Astrocyte of the hippocampus (primary cell): ENCODE results near the gene ELMO1.
A peak's percentile ranks its signal among the peaks of the same experiment; 100 is the strongest.

Experiments
- DNase-seq: peaks from one replicate; pipeline ENCODE4 v3.0.0; 2011; ENCODE audit warnings: low read depth, low spot score

The ELMO1 gene

DNA sequence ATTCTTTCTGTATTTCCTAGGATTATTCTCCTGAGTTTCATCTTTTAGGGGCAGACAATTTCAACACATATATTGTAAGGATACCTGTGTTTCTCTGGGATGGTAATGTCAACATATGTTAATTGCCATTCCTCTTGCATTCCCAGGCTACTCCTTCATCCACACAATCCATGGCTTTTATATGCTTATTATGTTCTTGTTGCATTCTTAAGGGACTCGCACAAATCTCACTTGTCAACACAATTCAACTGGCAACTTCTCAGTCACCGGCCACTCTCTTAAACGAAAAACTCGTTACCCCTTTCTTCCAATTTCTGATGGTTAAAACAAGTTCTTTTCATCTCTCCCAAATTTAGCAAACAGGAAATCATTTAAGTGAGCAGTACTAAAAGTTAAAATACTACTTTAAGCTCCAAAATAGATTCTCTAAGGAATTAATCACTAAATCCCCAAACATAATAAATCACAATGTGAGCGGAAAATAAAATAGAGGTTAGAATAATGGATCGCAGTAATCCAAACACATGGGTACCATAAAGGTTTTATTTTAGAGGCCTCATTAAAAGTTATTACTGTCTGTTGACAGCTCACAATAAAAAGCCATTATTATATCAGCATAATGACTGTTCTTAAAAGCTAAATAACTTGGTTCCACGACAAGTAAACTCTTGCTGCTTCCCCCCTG is 223.2 kb downstream of the ELMO1 start:
- DNase-seq, result no peak

DNA sequence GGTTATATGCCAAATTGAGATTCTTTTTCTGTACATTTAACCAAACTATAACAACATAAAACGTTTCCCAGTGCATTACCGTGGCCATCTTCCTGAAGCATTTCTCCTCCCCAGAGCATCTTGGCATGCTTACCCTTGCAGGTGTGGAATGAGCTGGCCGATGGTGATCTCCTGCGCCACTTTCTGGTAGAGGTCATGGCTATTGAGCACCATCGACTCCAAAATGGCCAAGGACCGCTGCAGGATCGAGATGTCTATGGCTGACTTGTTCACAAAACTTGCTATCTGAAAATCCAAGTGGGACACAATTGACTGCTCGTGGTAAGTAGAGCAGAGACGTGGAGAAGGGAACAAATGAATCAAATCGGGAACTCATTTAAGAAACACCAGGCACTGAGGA is 223.9 kb downstream of the ELMO1 start:
- DNase-seq, result no peak

DNA sequence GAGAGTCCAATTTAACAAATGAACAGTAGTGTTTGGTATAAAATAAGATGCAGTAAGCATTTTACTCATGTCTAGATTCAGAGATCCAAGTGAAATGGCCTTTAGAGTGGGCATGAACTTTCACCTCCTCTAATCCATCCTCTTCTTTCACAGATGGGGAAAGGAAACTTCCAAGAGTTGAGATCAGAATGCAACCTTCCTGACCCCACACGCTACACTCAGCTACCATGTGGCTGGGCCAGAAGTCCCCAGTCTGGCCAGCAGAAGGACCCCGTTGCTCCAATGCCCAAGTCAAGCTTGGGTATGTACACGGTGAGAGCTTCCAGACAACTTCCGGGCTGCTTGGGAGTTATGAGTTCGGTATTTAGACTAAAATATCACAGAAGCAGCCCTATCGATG is 228.0 kb downstream of the ELMO1 start:
- no peak for DNase-seq

DNA sequence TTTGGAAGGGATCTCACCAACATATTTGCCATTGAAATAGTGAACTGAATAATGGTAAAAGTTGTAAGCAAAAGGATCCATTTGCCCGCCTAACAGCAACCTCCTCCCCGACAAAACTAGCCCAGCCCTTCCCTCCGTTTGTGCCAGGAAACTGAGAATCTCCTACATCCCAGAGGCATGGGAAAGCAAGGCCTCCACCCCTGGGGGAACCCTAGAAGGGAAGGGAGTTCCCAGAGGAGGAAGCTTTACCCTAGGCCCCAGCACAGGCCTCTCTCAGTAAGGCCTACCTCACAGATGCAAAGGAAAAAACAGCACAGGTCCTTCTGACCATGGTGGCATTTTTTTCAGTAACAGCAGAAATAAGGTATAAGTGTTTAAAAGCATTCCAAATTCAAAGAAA is 229.7 kb downstream of the ELMO1 start:
- DNase-seq, result no peak

DNA sequence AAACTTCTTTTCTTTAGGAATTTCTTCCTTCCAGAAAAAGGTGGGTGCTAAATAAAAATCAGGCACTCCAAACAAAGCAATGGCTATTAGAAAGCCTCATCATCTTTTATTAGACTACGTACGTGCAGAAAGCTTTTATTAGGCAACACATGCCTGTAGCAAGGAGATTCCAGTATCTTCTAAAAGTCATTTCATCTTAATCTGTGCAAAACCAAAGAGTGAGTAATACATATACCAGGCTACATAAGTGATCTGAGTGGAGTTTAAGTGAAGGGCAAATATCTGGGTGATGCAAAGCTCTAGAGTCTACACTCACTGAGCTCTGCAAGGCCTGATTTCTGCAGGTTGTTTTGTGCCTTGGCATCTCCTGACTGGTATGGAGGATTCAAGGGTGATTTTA is 231.7 kb downstream of the ELMO1 start:
- no peak for DNase-seq

DNA sequence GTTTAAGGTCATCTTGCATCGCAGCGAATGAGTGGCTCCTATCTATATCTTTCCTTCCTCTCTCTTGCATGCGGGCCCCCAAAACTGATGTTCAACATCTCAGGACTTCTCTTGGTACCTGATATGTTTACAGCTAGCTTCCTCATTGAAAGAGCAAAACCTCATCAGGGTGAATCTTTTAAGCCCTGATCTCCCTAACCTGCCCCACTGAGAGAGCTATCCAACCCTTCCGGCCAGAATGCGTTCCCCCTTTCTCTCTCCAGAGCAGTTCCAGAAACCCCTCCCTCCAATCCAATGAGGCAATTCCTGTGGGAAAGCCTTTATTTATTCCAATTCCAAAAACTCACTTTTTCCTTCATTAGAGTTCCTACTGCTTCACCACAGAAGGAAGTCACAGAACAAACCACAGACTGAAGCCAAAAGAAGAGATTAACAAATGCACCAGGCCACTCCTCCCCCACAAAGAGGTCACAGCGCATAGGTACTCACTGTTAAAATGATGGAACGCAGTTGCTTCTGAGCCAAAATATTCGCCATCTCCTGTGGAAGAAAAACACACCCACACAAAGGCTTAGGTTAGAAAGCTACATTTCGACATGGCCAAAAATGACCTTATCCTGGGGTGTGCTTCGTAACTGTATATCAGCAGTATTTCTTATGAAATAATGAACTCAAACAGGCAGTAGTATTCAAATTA is 232.4 kb downstream of the ELMO1 start:
- DNase-seq, result peak; percentile 65

DNA sequence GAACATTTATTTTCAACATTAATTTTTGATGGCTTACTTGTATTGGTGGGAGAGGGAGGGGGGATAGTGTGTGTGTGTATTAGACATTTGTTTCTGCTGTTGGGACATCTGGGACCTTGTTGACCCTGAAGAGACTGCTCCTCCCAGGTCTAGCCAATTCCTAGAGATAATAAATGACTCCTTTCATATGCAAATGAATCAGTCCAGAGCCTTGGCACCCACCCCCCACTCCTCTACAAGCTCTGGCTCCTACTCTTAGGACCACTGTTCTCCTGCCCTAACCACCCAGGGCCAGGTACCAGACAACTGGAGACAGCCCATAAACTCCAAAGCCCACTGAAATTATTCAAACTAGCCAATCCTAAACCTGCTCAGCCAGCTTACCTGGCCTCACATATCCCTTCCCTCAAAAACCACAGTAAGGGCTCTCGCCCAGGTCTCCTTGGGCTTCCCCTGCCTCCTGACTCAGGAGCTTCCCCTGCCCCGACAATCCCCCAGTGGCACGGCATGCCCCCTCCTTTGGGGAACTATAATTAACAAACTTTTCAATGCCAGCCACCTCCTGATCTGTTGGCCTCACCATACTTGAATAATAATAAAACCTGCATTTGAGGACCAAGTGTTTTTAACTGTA is 233.3 kb downstream of the ELMO1 start:
- no peak for DNase-seq

DNA sequence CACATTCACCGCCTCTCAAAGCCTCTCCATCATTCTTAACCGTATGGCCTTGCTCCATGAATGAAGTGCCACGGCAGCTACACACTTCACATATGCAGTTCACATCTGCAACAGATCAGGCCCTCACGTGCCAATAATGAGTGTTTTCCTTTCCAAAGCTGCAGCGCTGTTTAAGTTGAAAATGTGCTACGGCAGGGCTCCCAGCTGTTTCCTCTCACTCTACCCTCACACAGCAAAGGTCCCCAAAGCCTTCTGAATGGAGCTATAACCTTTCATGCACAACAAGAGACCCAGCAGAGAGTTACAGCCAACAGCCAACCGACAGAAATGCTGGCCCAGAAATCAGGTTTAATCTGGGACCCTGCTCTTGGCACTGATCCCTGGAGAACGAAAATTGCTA is 236.1 kb downstream of the ELMO1 start:
- DNase-seq, result no peak

DNA sequence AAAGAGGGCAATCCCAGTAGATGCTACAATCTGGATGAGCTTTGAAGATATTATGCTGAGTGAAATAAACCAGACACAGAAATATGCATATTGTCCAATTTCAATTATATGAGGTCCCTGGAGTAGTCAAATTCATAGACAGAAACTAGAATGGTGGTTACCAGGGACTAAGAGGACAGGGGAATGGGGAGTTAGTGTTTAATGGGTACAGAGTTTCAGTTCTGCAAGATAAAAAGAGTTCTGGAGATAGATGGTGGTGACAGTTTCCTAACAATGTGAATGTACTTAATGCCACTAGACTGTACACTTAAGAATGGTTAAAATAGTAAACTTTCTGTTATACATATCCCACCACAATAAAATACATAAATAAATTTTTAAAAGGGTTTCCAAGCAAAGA is 236.6 kb downstream of the ELMO1 start:
- DNase-seq, result no peak

DNA sequence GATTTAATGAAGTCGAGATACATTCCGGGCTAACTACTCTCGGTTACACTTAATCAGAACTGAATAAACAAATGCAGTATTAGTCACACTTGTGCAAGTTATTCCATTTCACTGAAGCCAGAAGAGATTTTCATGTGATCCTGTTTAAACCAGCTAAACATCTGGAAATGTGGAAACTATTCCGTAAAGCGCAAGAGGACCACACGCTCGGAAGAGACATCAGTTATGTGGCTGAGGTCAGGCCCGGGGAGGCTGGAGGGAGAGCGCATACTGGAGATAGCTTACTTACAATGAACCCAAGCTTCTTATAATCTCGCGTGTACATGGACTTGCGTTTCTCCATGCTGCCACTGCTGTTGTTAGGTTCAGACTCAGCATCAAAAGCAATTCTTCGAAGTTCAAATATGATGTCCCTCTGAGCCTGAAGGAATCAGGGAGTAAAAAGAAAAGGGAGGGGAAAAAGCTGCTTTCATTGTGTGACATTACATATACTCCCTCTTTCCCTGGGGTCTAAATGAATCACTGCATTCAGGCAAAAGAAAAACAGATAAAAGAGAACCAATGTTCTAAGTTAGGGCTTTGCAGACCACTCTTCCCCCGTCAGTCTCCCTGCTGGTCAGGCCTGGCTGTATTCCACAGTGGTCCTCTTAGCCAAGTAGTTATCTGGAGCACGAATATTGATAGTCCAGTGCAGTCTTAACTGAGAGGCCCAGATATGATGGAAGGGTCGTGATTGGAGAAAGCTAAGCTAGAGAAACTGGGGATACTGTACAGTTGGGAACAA is 237.4 kb downstream of the ELMO1 start:
- peak; percentile 70 for DNase-seq

DNA sequence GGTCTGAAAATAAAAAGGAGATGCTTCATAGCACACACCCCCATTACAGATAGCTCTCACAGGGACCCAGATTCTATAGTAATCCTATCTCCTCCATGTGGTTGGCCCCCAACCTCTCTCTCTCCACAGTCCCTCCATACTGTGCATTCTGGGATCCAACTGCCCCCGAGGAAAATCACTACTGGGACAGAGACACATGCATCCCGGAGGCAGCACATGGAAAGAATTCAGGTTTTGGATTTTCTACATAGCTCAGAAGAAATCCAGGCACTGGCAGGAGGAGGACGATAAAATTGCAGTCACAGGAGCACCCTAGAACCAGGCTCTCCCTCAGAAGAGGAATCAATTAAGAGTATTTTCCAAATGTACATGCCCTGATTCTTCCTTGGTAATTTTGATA is 239.5 kb downstream of the ELMO1 start:
- no peak for DNase-seq

DNA sequence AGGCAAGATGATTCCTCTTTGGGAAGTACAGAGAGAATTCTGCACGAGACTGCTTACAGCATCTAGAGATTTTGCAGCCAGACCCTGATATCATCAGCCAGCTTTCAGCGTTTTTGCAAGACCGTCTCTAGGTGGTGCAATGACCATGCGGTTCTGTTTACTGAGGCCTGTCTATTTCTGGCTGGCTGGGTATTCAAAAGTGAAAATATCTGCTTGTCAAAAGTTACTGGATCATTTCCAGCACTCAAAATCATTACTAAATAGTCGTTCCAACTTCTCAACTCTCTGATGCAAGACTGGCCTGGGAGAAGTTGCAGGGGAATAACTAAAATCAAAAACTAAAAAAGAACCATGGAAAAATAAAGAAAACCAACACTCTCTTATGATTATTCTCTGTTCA is 240.1 kb downstream of the ELMO1 start:
- peak; percentile 77 for DNase-seq

DNA sequence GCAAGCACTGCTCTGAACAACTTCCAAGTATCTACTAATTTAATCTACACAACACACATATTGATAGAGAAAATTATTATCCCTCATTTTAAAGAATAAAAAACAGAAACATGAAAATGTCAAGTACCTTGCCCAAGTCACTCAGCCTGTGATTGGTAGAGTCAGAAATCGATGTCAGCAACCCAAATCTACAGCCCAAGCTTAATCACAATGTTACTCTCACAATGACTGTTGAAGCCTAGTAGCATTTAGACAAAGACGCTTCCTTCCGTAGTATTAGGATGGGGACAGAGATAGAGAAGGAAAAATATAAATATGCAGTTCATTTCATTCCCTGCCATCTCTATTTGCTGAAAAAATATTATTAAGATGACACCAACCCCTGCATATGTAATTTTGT is 242.5 kb downstream of the ELMO1 start:
- no peak for DNase-seq

DNA sequence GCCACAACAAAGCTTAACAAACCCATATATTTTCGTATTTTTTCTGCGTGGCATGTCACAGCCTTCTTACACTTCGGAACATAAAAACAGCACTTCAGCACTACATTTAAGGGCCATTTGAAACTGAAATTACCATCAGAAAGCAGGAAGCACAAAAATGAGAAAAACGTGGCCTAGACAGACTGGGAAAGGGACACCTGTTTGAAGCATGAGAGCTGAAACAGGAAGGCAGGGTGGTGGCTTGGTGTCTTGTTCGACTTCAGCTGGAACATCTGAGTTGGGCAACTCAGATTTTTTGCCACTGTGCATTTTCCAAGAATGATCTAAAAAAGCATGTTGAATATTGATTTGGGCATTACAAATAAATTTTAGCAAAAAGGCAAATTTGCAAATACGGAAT is 243.2 kb downstream of the ELMO1 start:
- no peak for DNase-seq

DNA sequence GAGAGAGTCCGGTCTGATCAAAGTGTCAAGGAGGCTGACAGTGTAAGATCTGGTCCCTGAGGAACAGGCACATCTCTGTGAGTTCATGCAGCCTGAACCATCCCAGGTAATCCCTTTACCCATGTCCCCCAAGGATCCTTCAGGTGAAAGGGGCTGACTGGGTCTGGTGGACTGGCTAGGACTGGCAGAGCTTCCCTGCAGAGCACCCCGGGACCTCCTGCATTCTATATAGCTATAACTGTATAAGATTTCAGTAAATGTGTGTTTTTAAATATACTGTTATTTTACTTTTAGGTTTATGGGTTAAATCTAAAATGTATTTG is 246.8 kb downstream of the ELMO1 start:
- no peak for DNase-seq

DNA sequence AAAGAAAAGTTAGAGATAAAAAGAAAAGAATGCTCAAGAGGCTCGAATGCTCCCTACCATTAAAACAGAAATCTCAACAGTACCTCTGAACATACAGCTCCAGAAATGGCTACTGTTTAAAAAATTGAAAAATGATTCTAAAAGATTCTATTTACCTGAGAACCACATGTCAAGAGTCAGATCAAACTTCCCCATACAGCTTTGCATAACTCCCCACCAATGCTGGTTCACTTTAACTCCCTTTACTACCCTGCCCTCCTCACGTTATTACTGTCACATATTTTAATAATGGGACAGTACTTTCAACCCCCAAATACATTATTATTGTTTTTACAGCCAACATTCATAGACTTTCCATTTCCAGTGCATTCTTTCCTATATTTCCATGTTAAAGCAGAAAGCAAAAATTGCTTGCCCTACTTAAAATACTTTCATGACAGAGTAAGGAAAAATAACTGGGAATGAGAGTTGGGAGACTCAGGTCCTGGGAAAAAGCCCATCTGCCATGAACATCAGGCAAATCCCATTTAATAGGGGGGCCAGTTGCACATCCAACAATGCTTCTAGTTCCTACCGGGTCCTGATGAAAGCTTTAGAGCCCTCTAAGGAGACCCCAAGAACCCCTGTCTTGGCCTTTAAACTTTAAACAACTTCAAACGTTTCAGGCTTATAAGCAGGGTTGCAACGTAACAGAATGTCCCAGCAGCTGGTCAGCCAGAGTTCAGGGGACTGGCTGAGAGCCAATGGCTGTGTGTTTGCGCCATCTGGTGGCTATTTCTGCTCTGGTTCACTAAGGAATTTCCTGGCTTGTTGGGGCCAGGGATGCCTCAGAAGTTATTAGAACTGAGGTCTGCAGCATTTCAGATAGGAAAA is 247.4 kb downstream of the ELMO1 start:
- peak; percentile 92 for DNase-seq

DNA sequence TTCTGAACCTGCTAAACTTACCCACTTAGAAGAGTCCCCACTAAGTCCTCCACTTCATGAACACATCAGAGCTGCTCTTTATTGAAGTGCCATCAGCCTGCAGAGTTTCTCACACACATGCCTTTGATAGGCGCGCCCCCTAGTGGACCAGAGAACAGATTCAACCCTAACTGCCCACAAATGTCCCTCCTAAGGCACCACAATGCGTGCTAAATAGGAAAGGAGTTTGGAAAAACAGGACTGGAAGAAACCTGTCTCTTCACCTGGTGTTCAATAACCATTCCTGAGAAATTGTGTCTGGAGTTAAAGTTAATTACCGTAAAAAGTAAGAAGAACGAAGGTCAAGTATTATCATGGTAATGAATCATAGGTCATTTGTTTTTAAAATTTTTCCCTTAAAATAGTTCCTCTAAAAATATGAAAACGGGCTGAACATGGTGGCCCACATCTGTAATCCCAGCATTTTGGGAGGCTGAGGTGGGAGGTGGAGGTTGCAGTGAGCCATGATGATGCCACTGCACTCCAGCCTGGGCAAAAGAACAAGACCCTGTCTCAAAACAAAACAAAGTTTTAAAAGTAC is 249.7 kb downstream of the ELMO1 start:
- DNase-seq, result peak; percentile 90

DNA sequence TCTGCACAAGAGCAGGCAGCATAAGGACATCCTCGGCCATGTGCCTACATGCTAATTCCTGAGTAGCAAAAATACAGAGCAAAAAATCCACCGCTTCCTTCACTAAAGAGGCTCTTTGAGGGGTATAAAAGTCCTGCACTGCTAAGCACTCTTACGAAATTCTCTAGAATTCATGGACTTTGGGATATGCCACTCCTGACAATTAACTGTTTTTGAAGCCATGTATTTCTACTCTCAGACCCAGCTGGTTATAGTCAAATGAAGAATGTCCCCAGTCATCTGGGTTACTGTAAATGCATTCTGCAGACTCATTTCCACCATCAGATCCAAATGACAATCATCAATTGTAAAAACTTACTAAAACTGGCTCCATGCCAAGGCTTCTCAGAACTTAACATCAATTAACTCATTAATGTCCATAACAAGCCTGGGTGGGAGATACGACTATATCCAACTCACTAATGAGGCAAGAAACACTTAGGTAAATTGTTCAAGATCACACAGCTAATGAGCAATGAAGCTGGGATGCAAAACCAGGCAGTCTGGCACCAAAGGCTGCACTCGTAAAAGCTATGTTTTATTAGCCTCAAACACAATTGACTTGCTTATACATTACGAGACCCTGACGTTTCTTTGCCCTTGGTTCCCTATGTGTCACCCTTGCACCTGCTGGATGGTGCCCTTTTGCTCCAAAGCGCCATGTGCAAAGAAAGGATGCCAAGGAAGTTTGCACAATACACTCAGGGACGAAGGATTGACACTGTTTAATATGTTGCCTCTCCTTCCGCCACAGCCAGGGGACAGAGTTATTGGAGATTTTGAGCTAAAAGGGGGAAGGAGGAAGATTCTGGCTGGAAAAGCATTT is 250.4 kb downstream of the ELMO1 start:
- DNase-seq, result no peak

DNA sequence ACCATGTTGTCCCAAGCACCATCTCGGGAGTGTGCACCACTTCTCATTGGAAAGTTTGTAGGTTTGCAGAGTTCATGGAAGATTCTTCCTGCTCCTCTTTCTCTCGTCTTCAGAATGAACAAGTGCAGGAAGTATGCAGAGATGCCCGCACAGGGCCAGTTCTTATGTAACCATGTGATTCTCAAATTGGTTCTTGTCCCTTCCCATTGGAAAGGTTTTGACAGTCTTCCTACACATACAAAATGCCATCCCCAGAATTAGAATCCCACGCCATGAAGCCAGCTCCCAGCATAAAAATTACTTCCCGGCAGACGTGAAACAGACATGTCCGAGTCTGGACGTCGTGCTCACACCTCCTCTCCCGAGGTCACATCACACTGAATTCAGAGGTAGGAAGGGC is 251.6 kb downstream of the ELMO1 start:
- DNase-seq, result no peak

DNA sequence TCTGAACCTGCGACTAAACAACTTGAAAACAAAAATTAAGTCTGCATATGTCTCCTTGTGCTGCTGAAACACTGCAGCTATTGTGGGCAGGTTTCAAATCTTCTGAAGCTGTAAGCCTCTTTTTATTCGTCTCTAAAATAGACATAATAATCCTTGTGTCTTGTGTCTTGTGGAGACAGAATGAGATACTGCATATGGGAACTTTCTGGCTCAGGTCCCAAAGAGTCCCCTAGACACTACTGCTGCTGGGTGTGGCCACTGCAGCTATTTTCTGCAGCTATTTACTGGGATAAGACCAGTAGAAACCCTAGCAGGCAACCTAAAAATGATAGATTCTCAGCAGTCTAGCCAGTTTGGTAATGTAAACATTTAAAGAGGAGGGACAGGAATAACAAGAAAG is 252.0 kb downstream of the ELMO1 start:
- no peak for DNase-seq
